B cell (primary cell): ENCODE data around the gene ERLEC1. TPM values are rescaled to one million over a fixed set of nuclear protein-coding genes. Genes with fewer than 3 reads are reported as not detected.

Source experiments
- ATAC-seq: fragments of 200-7000 bp; cut with Tn5 transposase; one replicate; pipeline ENCODE4 v1.10.0; 2021; ENCODE audit warnings: low read depth, mild to moderate bottlenecking, moderate number of reproducible peaks, moderate library complexity
- CTCF ChIA-PET: fragments of 350-600 bp; sonication (Branson Sonifier 250); formaldehyde crosslinking; loops from one replicate; lab custom pipeline; 2021; ENCODE audit warnings: antibody characterized with exemption, inconsistent platforms; lab: Charles Lee
- POLR2A ChIA-PET: fragments of 350-600 bp; sonication (Branson Sonifier 250); formaldehyde crosslinking; loops from one replicate; lab custom pipeline; 2021; ENCODE audit warnings: antibody characterized with exemption; lab: Charles Lee
- DNase-seq: peaks from one replicate; pipeline ENCODE4 v3.0.0; 2013
- H2AFZ ChIP-seq: 2 replicates; pipeline ENCODE4 v1.6.1; 2012; ENCODE audit warnings: mild to moderate bottlenecking, low read depth, low read length; ENCODE audit not compliant: insufficient read depth, poor library complexity, severe bottlenecking
- H3K27ac ChIP-seq, 2 donors: 1 replicate in 1 of 2; 2 replicates in 1 of 2; pipeline ENCODE4 v1.5.1; 2012 to 2013; ENCODE audit warnings: low read length in 2 of 2, mild to moderate bottlenecking in 2 of 2, moderate library complexity in 1 of 2
- H3K27me3 ChIP-seq, 4 experiments: fragments of 200-600 bp in 1 of 4; sonication (generic) in 1 of 4; replicated peaks in 1 of 4; 1 replicate in 2 of 4; 2 replicates in 2 of 4; pipeline versions ENCODE4 v1.6.1 to v1.7.0; 2013 to 2016; ENCODE audit warnings: low read length in 3 of 4, mild to moderate bottlenecking in 2 of 4, mixed read lengths in 1 of 4, moderate library complexity in 1 of 4; ENCODE audit not compliant: insufficient read depth in 4 of 4, control insufficient read depth in 3 of 4; ENCODE audit errors: control extremely low read depth in 1 of 4
- H3K36me3 ChIP-seq, 2 experiments: replicated peaks in 1 of 2; 1 replicate in 1 of 2; 2 replicates in 1 of 2; pipeline versions ENCODE4 v1.6.1 to v1.7.1; 2013; ENCODE audit warnings: low read length in 1 of 2; ENCODE audit not compliant: insufficient read depth in 2 of 2, control insufficient read depth in 1 of 2; ENCODE audit errors: control extremely low read depth in 1 of 2, extremely low read depth in 1 of 2
- H3K4me1 ChIP-seq, 2 donors: fragments of 200-600 bp in 1 of 2; sonication (generic) in 1 of 2; 1 replicate in 1 of 2; 2 replicates in 1 of 2; pipeline versions ENCODE4 v1.5.1 to v1.6.1; 2013 to 2017; ENCODE audit warnings: low read length in 2 of 2; ENCODE audit not compliant: control insufficient read depth in 2 of 2, insufficient read depth in 2 of 2
- H3K4me2 ChIP-seq: replicated peaks from 2 replicates; pipeline ENCODE3; 2012; ENCODE audit warnings: mild to moderate bottlenecking, low read depth, low read length; ENCODE audit not compliant: poor library complexity, severe bottlenecking
- H3K4me3 ChIP-seq, 5 experiments: fragments of 200-600 bp in 1 of 5; sonication (generic) in 1 of 5; 1 replicate in 3 of 5; 2 replicates in 2 of 5; pipeline versions ENCODE4 v1.5.1 to v1.7.0; 2011 to 2016; ENCODE audit warnings: low read length in 4 of 5, mild to moderate bottlenecking in 4 of 5, low read depth in 2 of 5, control low read depth in 1 of 5, moderate library complexity in 1 of 5; ENCODE audit not compliant: insufficient read depth in 1 of 5; ENCODE audit errors: control extremely low read depth in 1 of 5, extremely low read depth in 1 of 5
- H3K79me2 ChIP-seq: fragments of 200-600 bp; sonication (generic); one replicate; pipeline ENCODE4 v1.6.0; 2016; ENCODE audit warnings: low read length; ENCODE audit not compliant: control insufficient read depth, insufficient read depth
- H3K9ac ChIP-seq: fragments of 200-600 bp; sonication (generic); 2 replicates; pipeline ENCODE4 v1.6.1; 2017; ENCODE audit warnings: mild to moderate bottlenecking, low read length, moderate library complexity
- H3K9me3 ChIP-seq, 3 donors: one replicate each; pipeline versions ENCODE4 v1.6.1 to v1.7.1; 2013; ENCODE audit warnings: low read length in 2 of 3; ENCODE audit not compliant: control insufficient read depth in 2 of 3, insufficient read depth in 1 of 3; ENCODE audit errors: control extremely low read depth in 1 of 3
- H4K20me1 ChIP-seq: 2 replicates; pipeline ENCODE4 v1.6.0; 2012; ENCODE audit warnings: mild to moderate bottlenecking, low read length; ENCODE audit not compliant: insufficient read depth, control insufficient read depth, poor library complexity, severe bottlenecking
- H3K27ac Mint-ChIP-seq: one replicate; pipeline ENCODE4 v1.8.0; 2021; ENCODE audit warnings: mixed read lengths
- H3K27me3 Mint-ChIP-seq: one replicate; pipeline ENCODE4 v1.8.0; 2021; ENCODE audit warnings: mixed read lengths
- H3K4me1 Mint-ChIP-seq: one replicate; pipeline ENCODE4 v1.8.0; 2021; ENCODE audit warnings: mixed read lengths
- H3K4me3 Mint-ChIP-seq: one replicate; pipeline ENCODE4 v1.8.0; 2021; ENCODE audit warnings: mixed read lengths
- H3K9me3 Mint-ChIP-seq: one replicate; pipeline ENCODE4 v1.8.0; 2022; ENCODE audit warnings: mixed read lengths; ENCODE audit not compliant: insufficient read depth
- EZH2 ChIP-seq: IDR thresholded peaks from 2 replicates; pipeline ENCODE4 v1.6.1; 2012; ENCODE audit warnings: borderline replicate concordance, low read depth, mild to moderate bottlenecking, moderate library complexity, low read length; ENCODE audit not compliant: insufficient read depth, poor library complexity, severe bottlenecking
- WGBS: methylation state at CpG from one replicate; pipeline ENCODE4 v1.1.5; 2013; ENCODE audit warnings: missing lambda C conversion rate; ENCODE audit not compliant: insufficient coverage; 5-methylcytosine and 5-hydroxymethylcytosine counted together
- intact Hi-C: fragments of 100-400 bp; cut with micrococcal nuclease; formaldehyde crosslinking; loops from one replicate; pipeline ENCODE4 v1.10.0; 2022
- polyA plus RNA-seq: library from polyadenylated mRNA; depleted of rRNA; stranded (reverse); fragments of >200 nt; gene quantifications from 2 replicates; pipeline ENCODE4 v1.2.3, GENCODE V29; 2012
- total RNA-seq, 2 donors: library from RNA; stranded (reverse); fragments of 120-200 nt in 1 of 2; gene quantifications; 1 replicate in 1 of 2; 2 replicates in 1 of 2; pipeline versions ENCODE4 v1.2.3 to v1.2.4, GENCODE V29; 2013 to 2022
- TF ChIP-seq, protein P1 (sequence below): fragments of 200-600 bp; IDR thresholded peaks from one replicate; pipeline ENCODE4 v1.8.0; 2022; ENCODE audit warnings: antibody characterized with exemption, mild to moderate bottlenecking

ERLEC1 gene
- total and polyA plus RNA-seq, 2 donors (not counting 1 experiment from before 2014, with no cell fraction given) = 20.4 to 22.9 TPM

GRCh38 chr2:53842891-53843290 lies 56.0 kb downstream of the ERLEC1 start:
- Mint-ChIP-seq H3K4me1 (peaks cover 2% of the 10 kb centered on the region), H3K9me3 (no peaks in the 10 kb centered on the region), H3K4me3 (no peak overlapping the region), H3K27ac (no peak overlapping the region), H3K27me3 (no peaks in the 10 kb centered on the region)
- DNase-seq (no peak), ATAC-seq (no peak)
- Histone ChIP-seq H3K4me3 (no peak overlapping the region), H3K36me3 (no peaks in the 10 kb centered on the region), H3K4me1 (no peaks in the 10 kb centered on the region), H3K9ac (no peak overlapping the region), H3K79me2 (no peaks in the 10 kb centered on the region), H3K27ac (no peak overlapping the region), H3K4me2 (no peak overlapping the region), H2AFZ (no peak overlapping the region), H3K9me3 (no peaks in the 10 kb centered on the region), H3K27me3 (no peaks in the 10 kb centered on the region), H4K20me1 (no peaks in the 10 kb centered on the region)
- ChIA-PET POLR2A (no interaction called here), CTCF (no interaction called here)
- intact Hi-C loops = no loop called here
- 100% methylated on average over 1 of the region's 3 CpGs for WGBS
- no peak for TF ChIP-seq EZH2
- TF ChIP-seq, protein P1, sequence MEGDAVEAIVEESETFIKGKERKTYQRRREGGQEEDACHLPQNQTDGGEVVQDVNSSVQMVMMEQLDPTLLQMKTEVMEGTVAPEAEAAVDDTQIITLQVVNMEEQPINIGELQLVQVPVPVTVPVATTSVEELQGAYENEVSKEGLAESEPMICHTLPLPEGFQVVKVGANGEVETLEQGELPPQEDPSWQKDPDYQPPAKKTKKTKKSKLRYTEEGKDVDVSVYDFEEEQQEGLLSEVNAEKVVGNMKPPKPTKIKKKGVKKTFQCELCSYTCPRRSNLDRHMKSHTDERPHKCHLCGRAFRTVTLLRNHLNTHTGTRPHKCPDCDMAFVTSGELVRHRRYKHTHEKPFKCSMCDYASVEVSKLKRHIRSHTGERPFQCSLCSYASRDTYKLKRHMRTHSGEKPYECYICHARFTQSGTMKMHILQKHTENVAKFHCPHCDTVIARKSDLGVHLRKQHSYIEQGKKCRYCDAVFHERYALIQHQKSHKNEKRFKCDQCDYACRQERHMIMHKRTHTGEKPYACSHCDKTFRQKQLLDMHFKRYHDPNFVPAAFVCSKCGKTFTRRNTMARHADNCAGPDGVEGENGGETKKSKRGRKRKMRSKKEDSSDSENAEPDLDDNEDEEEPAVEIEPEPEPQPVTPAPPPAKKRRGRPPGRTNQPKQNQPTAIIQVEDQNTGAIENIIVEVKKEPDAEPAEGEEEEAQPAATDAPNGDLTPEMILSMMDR = no peak

GRCh38 chr2:53843595-53843994 lies 56.8 kb downstream of the ERLEC1 start:
- Mint-ChIP-seq H3K27ac (no peak overlapping the region), H3K4me3 (no peak overlapping the region), H3K9me3 (no peaks in the 10 kb centered on the region), H3K27me3 (no peaks in the 10 kb centered on the region), H3K4me1 (peaks cover 4% of the 10 kb centered on the region)
- H4K20me1 ChIP-seq = no peaks in the 10 kb centered on the region
- H3K9ac ChIP-seq = no peak overlapping the region
- DNase-seq = no peak
- no peak for ATAC-seq
- WGBS = 67% methylated on average over 1 of the region's 2 CpGs
- no peak overlapping the region for H2AFZ ChIP-seq
- no peaks in the 10 kb centered on the region for H3K36me3 ChIP-seq
- H3K79me2 ChIP-seq = no peaks in the 10 kb centered on the region
- ChIA-PET POLR2A (no interaction called here), CTCF (no interaction called here)
- no peak overlapping the region for H3K27ac ChIP-seq
- no peak overlapping the region for H3K4me2 ChIP-seq
- no peaks in the 10 kb centered on the region for H3K4me1 ChIP-seq
- intact Hi-C loops = no loop called here
- no peaks in the 10 kb centered on the region for H3K9me3 ChIP-seq
- no peak overlapping the region for H3K4me3 ChIP-seq
- no peaks in the 10 kb centered on the region for H3K27me3 ChIP-seq
- TF ChIP-seq, protein P1 = no peak
- TF ChIP-seq EZH2 = no peak
